Stimulated activated naive CD8-positive, alpha-beta T cell treated with anti-CD3 and anti-CD28 coated beads, Interleukin-15, amount 100 ng/mL, for 72 hours (primary cell): ENCODE results near the gene PDE4D.

Experiments
- ATAC-seq: fragments of 150-1000 bp; cut with Tn5 transposase; 2 replicates; pipeline ENCODE4 v1.10.0; 2021; ENCODE audit warnings: mild to moderate bottlenecking, moderate library complexity
- DNase-seq, 2 donors: peaks; one replicate each; pipeline ENCODE4 v3.0.0; 2021 to 2022
- H3K27ac Mint-ChIP-seq, 2 donors: one replicate each; pipeline ENCODE4 v1.8.0; 2022; ENCODE audit warnings: mild to moderate bottlenecking in 2 of 2, mixed read lengths in 2 of 2, moderate library complexity in 2 of 2
- H3K27me3 Mint-ChIP-seq: one replicate; pipeline ENCODE4 v1.8.0; 2022; ENCODE audit warnings: mixed read lengths
- H3K4me1 Mint-ChIP-seq: one replicate; pipeline ENCODE4 v1.8.0; 2022; ENCODE audit warnings: mild to moderate bottlenecking, mixed read lengths
- H3K4me3 Mint-ChIP-seq, 2 donors: one replicate each; pipeline ENCODE4 v1.8.0; 2022; ENCODE audit warnings: mild to moderate bottlenecking in 2 of 2, mixed read lengths in 2 of 2, moderate library complexity in 1 of 2
- H3K9me3 Mint-ChIP-seq, 2 donors: one replicate each; pipeline ENCODE4 v1.8.0; 2022; ENCODE audit warnings: mixed read lengths in 2 of 2

The PDE4D gene

GRCh38 chr5:59856358-59856757 lies 37.2 kb downstream of the PDE4D start:
- ATAC-seq = no peak
- Mint-ChIP-seq H3K27ac (no peak overlapping the region), H3K4me1 (no peaks in the 10 kb centered on the region), H3K4me3 (no peak overlapping the region), H3K27me3 (no peaks in the 10 kb centered on the region), H3K9me3 (no peaks in the 10 kb centered on the region)
- DNase-seq = no peak

DNA sequence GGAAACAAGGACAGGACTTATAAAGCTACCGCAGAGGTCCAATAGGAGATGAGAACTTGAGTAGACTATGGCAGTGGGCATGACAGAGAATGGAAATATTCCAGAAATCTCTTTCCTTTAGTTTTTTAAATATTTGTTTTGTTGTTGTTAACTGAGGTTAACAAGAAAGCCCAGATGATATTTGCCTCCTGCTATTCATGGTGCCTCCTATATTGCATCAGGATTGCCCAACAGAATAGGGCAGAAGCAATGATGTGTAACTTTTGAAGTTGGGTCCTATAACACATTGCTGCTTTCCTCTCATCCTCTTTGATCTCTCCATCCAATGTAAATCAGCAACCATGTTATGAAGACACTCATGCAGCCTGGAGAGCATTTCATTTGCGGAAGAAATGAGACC lies 42.8 kb downstream of the PDE4D start:
- H3K4me3 Mint-ChIP-seq = no peak overlapping the region
- H3K27me3 Mint-ChIP-seq = no peaks in the 10 kb centered on the region
- H3K4me1 Mint-ChIP-seq = no peaks in the 10 kb centered on the region
- ATAC-seq (no peak), DNase-seq (no peak)
- H3K27ac Mint-ChIP-seq = no peak overlapping the region
- no peaks in the 10 kb centered on the region for H3K9me3 Mint-ChIP-seq

DNA sequence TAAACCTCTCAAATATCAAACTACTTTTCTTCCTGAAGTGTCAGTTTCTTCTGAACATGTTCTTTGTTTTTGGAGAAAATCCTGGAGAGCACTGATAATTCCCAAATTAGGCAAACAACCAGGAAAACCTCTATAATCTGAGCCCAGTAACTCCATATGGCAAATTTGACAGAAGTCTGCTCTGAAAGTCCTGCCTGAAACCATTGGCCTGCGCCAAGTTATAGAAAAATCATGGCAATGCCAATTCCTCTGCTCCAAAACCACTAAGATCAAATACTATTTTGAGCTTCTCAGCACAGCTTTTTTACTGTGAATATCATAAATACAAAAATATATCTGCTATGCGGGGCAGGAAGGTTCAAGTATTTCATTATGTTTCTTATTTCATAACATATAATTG lies 45.9 kb downstream of the PDE4D start:
- DNase-seq (no peak), ATAC-seq (no peak)
- Mint-ChIP-seq H3K4me1 (no peaks in the 10 kb centered on the region), H3K27ac (no peak overlapping the region), H3K9me3 (no peaks in the 10 kb centered on the region), H3K27me3 (no peaks in the 10 kb centered on the region), H3K4me3 (no peak overlapping the region)

DNA sequence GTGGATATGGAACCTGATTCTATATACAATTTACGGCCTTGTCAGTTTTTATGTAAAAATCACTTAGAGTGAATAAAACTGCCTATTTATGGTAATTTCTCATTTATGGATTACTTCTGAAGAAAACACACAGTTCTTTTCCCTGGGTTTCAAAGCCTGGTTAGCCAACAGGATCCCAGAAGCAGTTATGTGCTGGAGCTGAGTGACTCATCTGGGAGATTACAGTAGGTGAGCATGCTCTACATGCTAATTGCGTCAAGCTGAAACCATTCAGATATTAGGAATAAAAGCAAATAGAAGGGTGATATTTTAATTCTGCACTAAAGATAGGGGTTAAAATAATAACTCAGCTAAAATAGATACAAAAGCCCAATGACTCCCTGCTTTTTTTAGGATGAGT lies 47.8 kb downstream of the PDE4D start:
- DNase-seq (no peak), ATAC-seq (no peak)
- no peak overlapping the region for H3K4me3 Mint-ChIP-seq
- H3K27ac Mint-ChIP-seq = no peak overlapping the region
- peaks cover 10% of the 10 kb centered on the region for H3K27me3 Mint-ChIP-seq
- no peaks in the 10 kb centered on the region for H3K9me3 Mint-ChIP-seq
- no peaks in the 10 kb centered on the region for H3K4me1 Mint-ChIP-seq

GRCh38 chr5:59843511-59844213 lies 49.9 kb downstream of the PDE4D start:
- DNase-seq = no peak
- no peak for ATAC-seq
- no peaks in the 10 kb centered on the region for H3K9me3 Mint-ChIP-seq
- no peak overlapping the region for H3K4me3 Mint-ChIP-seq
- peaks cover 20% of the 10 kb centered on the region for H3K27me3 Mint-ChIP-seq
- H3K4me1 Mint-ChIP-seq = no peaks in the 10 kb centered on the region
- no peak overlapping the region for H3K27ac Mint-ChIP-seq

GRCh38 chr5:59842999-59843398 lies 50.5 kb downstream of the PDE4D start:
- DNase-seq (no peak), ATAC-seq (no peak)
- Mint-ChIP-seq H3K4me1 (no peaks in the 10 kb centered on the region), H3K27ac (no peak overlapping the region), H3K27me3 (peaks cover 20% of the 10 kb centered on the region), H3K9me3 (no peaks in the 10 kb centered on the region), H3K4me3 (no peak overlapping the region)

- DNase-seq = no peak
- no peak overlapping the region for H3K4me3 Mint-ChIP-seq
Observed at GRCh38 chr5:59840200-59840601, 53.3 kb downstream of the PDE4D start.

GRCh38 chr5:59838989-59839388 lies 54.5 kb downstream of the PDE4D start:
- Mint-ChIP-seq H3K9me3 (no peaks in the 10 kb centered on the region), H3K27ac (no peak overlapping the region), H3K4me1 (no peaks in the 10 kb centered on the region), H3K4me3 (no peak overlapping the region), H3K27me3 (peaks cover 20% of the 10 kb centered on the region)
- no peak for DNase-seq
- ATAC-seq = no peak

More at GRCh38 chr5:59840200-59840601, 53.3 kb downstream of the PDE4D start:
- Mint-ChIP-seq H3K27me3 (peaks cover 20% of the 10 kb centered on the region), H3K4me1 (no peaks in the 10 kb centered on the region), H3K9me3 (no peaks in the 10 kb centered on the region), H3K27ac (no peak overlapping the region)
- no peak for ATAC-seq

DNA sequence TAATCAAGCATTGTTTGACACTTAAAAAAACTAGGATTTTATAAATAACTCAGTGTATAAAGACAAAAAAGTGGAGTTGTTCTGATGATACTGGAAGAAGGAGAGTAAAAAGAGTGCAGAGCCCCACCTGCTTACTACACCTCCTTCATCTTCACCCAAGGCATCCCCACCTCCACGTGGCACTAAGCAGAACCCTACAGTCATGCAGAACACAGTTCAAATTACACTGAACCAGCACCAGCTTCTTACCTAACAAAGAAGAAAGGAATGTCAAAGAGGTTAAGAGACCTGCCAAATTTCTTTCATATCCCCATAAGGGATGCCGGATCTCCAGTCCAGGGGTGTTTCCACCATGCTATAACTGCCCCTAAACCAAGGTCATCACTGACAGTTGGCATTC lies 55.5 kb downstream of the PDE4D start:
- ATAC-seq (no peak), DNase-seq (no peak)
- Mint-ChIP-seq H3K4me1 (no peaks in the 10 kb centered on the region), H3K9me3 (no peaks in the 10 kb centered on the region), H3K27ac (no peak overlapping the region), H3K4me3 (no peak overlapping the region), H3K27me3 (peaks cover 20% of the 10 kb centered on the region)

DNA sequence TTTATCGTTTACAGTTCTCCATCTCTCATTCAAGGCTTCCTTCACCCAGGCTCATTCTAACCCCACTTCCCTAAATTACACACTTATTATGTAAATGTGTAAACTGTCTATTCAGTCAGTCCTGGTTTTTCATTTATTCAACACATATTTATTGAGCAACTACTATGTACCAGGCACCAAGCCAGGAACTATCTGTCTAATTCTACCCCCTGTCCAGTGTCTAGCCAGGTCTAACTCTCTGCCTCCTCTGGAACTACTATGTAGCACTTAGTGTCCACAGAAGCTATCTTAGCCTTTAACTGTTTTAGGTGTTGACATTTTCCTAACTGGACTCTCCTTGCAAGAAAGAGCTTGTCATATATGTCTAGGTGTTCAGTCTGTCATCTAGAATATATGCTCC lies 56.5 kb downstream of the PDE4D start:
- Mint-ChIP-seq H3K9me3 (no peaks in the 10 kb centered on the region), H3K4me1 (no peaks in the 10 kb centered on the region), H3K4me3 (no peak overlapping the region), H3K27ac (no peak overlapping the region), H3K27me3 (peaks cover 19% of the 10 kb centered on the region)
- DNase-seq (no peak), ATAC-seq (no peak)

- Mint-ChIP-seq H3K4me1 (no peaks in the 10 kb centered on the region), H3K27me3 (peaks cover 10% of the 10 kb centered on the region)
Observed at GRCh38 chr5:59835800-59836199, 57.7 kb downstream of the PDE4D start.

GRCh38 chr5:59833448-59833847 lies 60.1 kb downstream of the PDE4D start:
- no peaks in the 10 kb centered on the region for H3K27me3 Mint-ChIP-seq
- H3K27ac Mint-ChIP-seq = no peak overlapping the region
- DNase-seq (no peak), ATAC-seq (no peak)
- no peak overlapping the region for H3K4me3 Mint-ChIP-seq
- no peaks in the 10 kb centered on the region for H3K4me1 Mint-ChIP-seq
- H3K9me3 Mint-ChIP-seq = no peaks in the 10 kb centered on the region

More at GRCh38 chr5:59835800-59836199, 57.7 kb downstream of the PDE4D start:
- DNase-seq (no peak), ATAC-seq (no peak)
- Mint-ChIP-seq H3K9me3 (no peaks in the 10 kb centered on the region), H3K4me3 (no peak overlapping the region), H3K27ac (no peak overlapping the region)

GRCh38 chr5:59832577-59833301 lies 60.8 kb downstream of the PDE4D start:
- no peak overlapping the region for H3K4me3 Mint-ChIP-seq
- H3K27me3 Mint-ChIP-seq = no peaks in the 10 kb centered on the region
- no peaks in the 10 kb centered on the region for H3K4me1 Mint-ChIP-seq
- H3K27ac Mint-ChIP-seq = no peak overlapping the region
- no peaks in the 10 kb centered on the region for H3K9me3 Mint-ChIP-seq
- DNase-seq (no peak), ATAC-seq (no peak)

- Mint-ChIP-seq H3K27ac (no peak overlapping the region), H3K4me3 (no peak overlapping the region), H3K9me3 (no peaks in the 10 kb centered on the region), H3K4me1 (no peaks in the 10 kb centered on the region), H3K27me3 (no peaks in the 10 kb centered on the region)
- no peak for ATAC-seq
- DNase-seq = no peak
Observed at GRCh38 chr5:59831326-59832010, 62.1 kb downstream of the PDE4D start.

GRCh38 chr5:59830536-59831200 lies 62.9 kb downstream of the PDE4D start:
- Mint-ChIP-seq H3K27me3 (no peaks in the 10 kb centered on the region), H3K4me3 (no peak overlapping the region), H3K9me3 (no peaks in the 10 kb centered on the region), H3K27ac (no peak overlapping the region), H3K4me1 (no peaks in the 10 kb centered on the region)
- DNase-seq (no peak), ATAC-seq (no peak)

DNA sequence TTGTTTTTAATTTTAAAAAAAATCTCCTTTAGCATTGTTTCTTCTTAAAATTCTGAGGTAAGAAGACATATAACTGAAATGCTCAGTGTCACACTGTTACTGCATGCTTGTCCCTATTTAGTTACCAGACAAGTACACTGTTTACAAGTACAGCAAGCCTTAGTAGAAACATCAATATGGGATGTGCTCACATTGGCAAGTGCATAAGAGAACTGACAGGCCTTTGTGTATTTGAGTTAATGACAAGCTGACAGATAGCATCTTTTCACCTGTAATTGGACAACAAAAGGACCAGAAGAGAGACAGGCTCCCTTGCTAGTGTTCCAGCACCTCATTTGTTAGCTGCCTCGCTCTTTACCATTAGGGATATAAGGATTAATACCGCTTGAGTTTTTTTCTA lies 63.6 kb downstream of the PDE4D start:
- Mint-ChIP-seq H3K9me3 (no peaks in the 10 kb centered on the region), H3K27me3 (no peaks in the 10 kb centered on the region), H3K4me3 (no peak overlapping the region), H3K4me1 (no peaks in the 10 kb centered on the region), H3K27ac (no peak overlapping the region)
- ATAC-seq (no peak), DNase-seq (no peak)
